K562 (cell line): ENCODE data around the gene CACNA2D3. TPM values are rescaled to one million over a fixed set of nuclear protein-coding genes. Genes with fewer than 3 reads are reported as not detected.

Experiments
- ATAC-seq: fragments of 200-7000 bp; cut with Tn5 transposase; 3 replicates; pipeline ENCODE4 v1.9.1; 2020; ENCODE audit warnings: moderate library complexity
- BruUV-seq: library from RNA; stranded (reverse); fragments of 400-500 nt; replicated peaks from 2 replicates; lab custom pipeline; 2021; lab: Mats Ljungman, UMichigan
- CTCF ChIA-PET: fragments of 300-600 bp; formaldehyde crosslinking; extraction: SDS; loops from one replicate; lab custom pipeline; 2021; ENCODE audit warnings: low intra/inter-chr PET ratio; lab: Yijun Ruan, JAX
- POLR2A ChIA-PET: fragments of 300-600, 350-650 bp; sonication (Branson Sonifier 250); formaldehyde crosslinking; extraction: SDS; loops from one replicate; lab custom pipeline; 2021; ENCODE audit warnings: antibody characterized with exemption, inconsistent platforms; lab: Yijun Ruan, JAX
- DNase-seq, 4 experiments: peaks; one replicate each; pipeline versions ENCODE4 v3.0.0 to v3.0.0-alpha.2; 2011 to 2018; ENCODE audit warnings: low spot score in 3 of 4, mixed read lengths in 3 of 4; ENCODE audit errors: extremely low read depth in 1 of 4
- FAIRE-seq: peaks from 2 replicates; lab custom pipeline; 2011; peaks lifted over from hg19 to GRCh38; lab: Jason Lieb, UNC
- H2AFZ ChIP-seq: 2 replicates; pipeline ENCODE4 v1.6.0; 2011; ENCODE audit warnings: low read depth, low read length, control low read depth, inconsistent platforms
- H3K27ac ChIP-seq: fragments of 200-600 bp; 3 replicates; pipeline ENCODE4 v1.8.0; 2011; ENCODE audit warnings: low read depth, mild to moderate bottlenecking, control low read depth, inconsistent platforms, low read length, moderate library complexity, mixed read lengths; ENCODE audit errors: extremely low read depth
- H3K27me3 ChIP-seq, 2 experiments: fragments of 300-600 bp in 1 of 2; 2 replicates in 1 of 2; 3 replicates in 1 of 2; pipeline versions ENCODE4 v1.6.0 to v1.8.0; 2011; ENCODE audit warnings: inconsistent platforms in 2 of 2, low read length in 2 of 2, mild to moderate bottlenecking in 1 of 2, mixed read lengths in 1 of 2, moderate library complexity in 1 of 2; ENCODE audit not compliant: control insufficient read depth in 2 of 2, insufficient read depth in 2 of 2
- H3K36me3 ChIP-seq: fragments of 300-600 bp; 3 replicates; pipeline ENCODE4 v1.8.0; 2011; ENCODE audit warnings: mild to moderate bottlenecking, low read length, inconsistent platforms; ENCODE audit not compliant: control insufficient read depth, insufficient read depth
- H3K4me1 ChIP-seq, 2 experiments: fragments of 200-600 bp in 1 of 2; replicated peaks in 1 of 2; 2 replicates in 1 of 2; 3 replicates in 1 of 2; pipeline versions ENCODE4 v1.5.1 to v1.8.0; 2011; ENCODE audit warnings: inconsistent platforms in 2 of 2, low read length in 2 of 2, mild to moderate bottlenecking in 1 of 2, mixed read lengths in 1 of 2, moderate library complexity in 1 of 2; ENCODE audit not compliant: control insufficient read depth in 2 of 2, insufficient read depth in 2 of 2
- H3K4me2 ChIP-seq: 2 replicates; pipeline ENCODE4 v1.6.1; 2011; ENCODE audit warnings: low read length, control low read depth, inconsistent platforms, mixed read lengths; ENCODE audit not compliant: insufficient read depth
- H3K4me3 ChIP-seq: fragments of 200-600 bp; sonication (generic), shearing (Covaris generic); 2 replicates; pipeline ENCODE4 v1.5.1; 2016; ENCODE audit warnings: control low read depth, inconsistent platforms
- H3K79me2 ChIP-seq: fragments of 200-600 bp; 3 replicates; pipeline ENCODE4 v1.8.0; 2011; ENCODE audit warnings: low read length, inconsistent platforms; ENCODE audit not compliant: control insufficient read depth, insufficient read depth
- H3K9ac ChIP-seq, 2 experiments: 2 replicates each; pipeline versions ENCODE4 v1.6.0 to v1.6.1; 2011; ENCODE audit warnings: low read depth in 2 of 2, low read length in 2 of 2, control low read depth in 1 of 2, inconsistent platforms in 1 of 2, mild to moderate bottlenecking in 1 of 2, mixed read lengths in 1 of 2; ENCODE audit not compliant: insufficient read depth in 1 of 2
- H3K9me1 ChIP-seq: one replicate; pipeline ENCODE4 v1.6.0; 2011; ENCODE audit warnings: inconsistent platforms, mild to moderate bottlenecking, low read length, moderate library complexity; ENCODE audit not compliant: control insufficient read depth, insufficient read depth
- H3K9me3 ChIP-seq: replicated peaks from 2 replicates; pipeline ENCODE4 v1.5.1; 2011; ENCODE audit warnings: low read depth, low read length, inconsistent platforms; ENCODE audit not compliant: control insufficient read depth, insufficient read depth
- H4K20me1 ChIP-seq: replicated peaks from 2 replicates; pipeline ENCODE4 v1.6.1; 2011; ENCODE audit warnings: low read length, inconsistent platforms, mixed read lengths; ENCODE audit not compliant: control insufficient read depth, insufficient read depth
- ARID4B ChIP-seq: sonication (generic); formaldehyde crosslinking; IDR thresholded peaks from 2 replicates; pipeline ENCODE4 v1.8.0; 2022; ENCODE audit warnings: mild to moderate bottlenecking, missing genetic modification reagents
- DACH1 ChIP-seq: fragments of 450-650 bp; IDR thresholded peaks from 2 replicates; pipeline ENCODE4 v1.6.1; 2018; ENCODE audit not compliant: partially characterized antibody
- NONO ChIP-seq, 2 experiments: fragments of 200-400 bp in 1 of 2; fragments of 450-650 bp in 1 of 2; formaldehyde crosslinking in 1 of 2; IDR thresholded peaks; 2 replicates each; pipeline ENCODE4 v1.6.1; 2017; ENCODE audit warnings: low read depth in 2 of 2, mild to moderate bottlenecking in 2 of 2, moderate library complexity in 2 of 2, low read length in 1 of 2
- PHTF2 ChIP-seq: fragments of 250-450 bp; sonication (Bioruptor Pico); IDR thresholded peaks from 2 replicates; pipeline ENCODE4 v1.5.0; 2021; ENCODE audit warnings: mild to moderate bottlenecking
- SIN3A ChIP-seq, 2 experiments: fragments of 150-350 bp in 1 of 2; IDR thresholded peaks; 2 replicates each; pipeline ENCODE4 v1.6.1; 2011 to 2016; ENCODE audit warnings: borderline replicate concordance in 2 of 2, low read depth in 2 of 2, low read length in 2 of 2, mild to moderate bottlenecking in 2 of 2, moderate library complexity in 2 of 2; ENCODE audit not compliant: control insufficient read depth in 1 of 2
- TARDBP ChIP-seq: fragments of 450-650 bp; IDR thresholded peaks from 2 replicates; pipeline ENCODE4 v1.6.1; 2016
- WGBS: fragments of 100-300 bp; shearing (Covaris generic); methylation state at CpG from one replicate; pipeline ENCODE4 v1.1.6; 2016; ENCODE audit warnings: low coverage, mixed read lengths; ENCODE audit not compliant: insufficient coverage; ENCODE audit errors: missing lambda C conversion rate; 5-methylcytosine and 5-hydroxymethylcytosine counted together
- in situ Hi-C: fragments of 300-500 bp; cut with MboI; formaldehyde crosslinking; loops from 4 replicates; pipeline ENCODE4 v1.15.0; 2018; ENCODE audit warnings: inconsistent platforms, mixed read lengths
- intact Hi-C: fragments of 100-400 bp; cut with micrococcal nuclease; formaldehyde crosslinking; loops from 2 replicates; pipeline ENCODE4 v1.14.2; 2022
- polyA plus RNA-seq, 8 experiments: library from polyadenylated mRNA; depleted of rRNA in 4 of 8; stranded (reverse) in 5 of 8; unstranded in 3 of 8; fragments of >200 nt; fragmentation: Nextera tagmentation in 2 of 8; fragmentation: Illumina TruSeq in 1 of 8; extraction: Ambion mirVana in 2 of 8; extraction: Trizol in 1 of 8; gene quantifications; 2 replicates each; pipeline versions ENCODE4 v1.2.1 to v1.2.3, GENCODE V29; 2011 to 2014; ENCODE audit warnings: inconsistent platforms in 1 of 8, missing spikeins in 1 of 8
- total RNA-seq, 7 experiments: library from RNA; depleted of rRNA in 6 of 7; stranded (reverse); fragments of >200 nt in 6 of 7; fragmentation: Illumina TruSeq in 2 of 7; extraction: Trizol in 2 of 7; gene quantifications; 2 replicates each; pipeline versions ENCODE4 v1.2.1 to v1.2.3, GENCODE V29; 2011 to 2021; ENCODE audit warnings: low replicate concordance in 1 of 7
- TF ChIP-seq, protein P1 (sequence below), 3 experiments: fragments of 200-800 bp in 1 of 3; sonication (Bioruptor generic) in 1 of 3; sonication (generic) in 1 of 3; formaldehyde crosslinking in 1 of 3; IDR thresholded peaks; 2 replicates each; pipeline versions ENCODE4 v1.6.1 to v1.8.0; 2016 to 2022; ENCODE audit warnings: mild to moderate bottlenecking in 2 of 3, missing compliant biosample characterization in 2 of 3, missing genetic modification characterization in 2 of 3, missing genetic modification reagents in 1 of 3

Gene CACNA2D3
- total and polyA plus RNA-seq, 9 of the 15 experiments (the other 6 are each of a cell fraction or from before 2014, with no cell fraction given): 0.01 TPM; not detected in 8

GRCh38 chr3:55044486-55044885, 922.1 kb downstream of the CACNA2D3 start:
- Histone ChIP-seq H3K9me1 (no peaks in the 10 kb centered on the region), H3K9ac (no peak overlapping the region), H3K79me2 (no peaks in the 10 kb centered on the region), H3K27me3 (no peaks in the 10 kb centered on the region), H2AFZ (no peak overlapping the region), H4K20me1 (no peaks in the 10 kb centered on the region), H3K9me3 (no peaks in the 10 kb centered on the region), H3K36me3 (no peaks in the 10 kb centered on the region), H3K4me2 (no peak overlapping the region), H3K27ac (no peak overlapping the region), H3K4me3 (no peak overlapping the region), H3K4me1 (no peaks in the 10 kb centered on the region)
- intact Hi-C loops (no loop called here), in situ Hi-C loops (no loop called here)
- no peak for ATAC-seq
- 0% methylated on average over 1 of the region's 1 CpG for WGBS
- no peak for TF ChIP-seq SIN3A (IDR thresholded peaks at IDR 0.05; ENCODE audit: borderline replicate concordance in 2 of 2, control insufficient read depth in 1 of 2, low read depth in 2 of 2, low read length in 2 of 2)
- no peak for TF ChIP-seq NONO (IDR thresholded peaks at IDR 0.05; ENCODE audit: low read depth in 2 of 2, low read length in 1 of 2)
- TF ChIP-seq PHTF2 (CRISPR knock-in tag): no peak
- TF ChIP-seq, protein P1, sequence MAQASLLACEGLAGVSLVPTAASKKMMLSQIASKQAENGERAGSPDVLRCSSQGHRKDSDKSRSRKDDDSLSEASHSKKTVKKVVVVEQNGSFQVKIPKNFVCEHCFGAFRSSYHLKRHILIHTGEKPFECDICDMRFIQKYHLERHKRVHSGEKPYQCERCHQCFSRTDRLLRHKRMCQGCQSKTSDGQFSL (CRISPR knock-in tag; IDR thresholded peaks at IDR 0.05): no peak
- TF ChIP-seq, protein P1 (tag; IDR thresholded peaks at IDR 0.05): no peak
- TF ChIP-seq ARID4B (CRISPR knock-in tag): no peak
- no peak for TF ChIP-seq TARDBP
- TF ChIP-seq DACH1: no peak
- ChIA-PET CTCF (no interaction called here), POLR2A (no interaction called here)
- BruUV-seq: no TSS peak
- no peak for FAIRE-seq
- DNase-seq: no peak
